Measurements from ENCODE around the gene ADRA2A. TPM values are rescaled to one million over a fixed set of nuclear protein-coding genes. Genes with fewer than 3 reads are reported as not detected.

ADRA2A gene
- total RNA-seq, 2 experiments from 2014 or later: not detected

DNA sequence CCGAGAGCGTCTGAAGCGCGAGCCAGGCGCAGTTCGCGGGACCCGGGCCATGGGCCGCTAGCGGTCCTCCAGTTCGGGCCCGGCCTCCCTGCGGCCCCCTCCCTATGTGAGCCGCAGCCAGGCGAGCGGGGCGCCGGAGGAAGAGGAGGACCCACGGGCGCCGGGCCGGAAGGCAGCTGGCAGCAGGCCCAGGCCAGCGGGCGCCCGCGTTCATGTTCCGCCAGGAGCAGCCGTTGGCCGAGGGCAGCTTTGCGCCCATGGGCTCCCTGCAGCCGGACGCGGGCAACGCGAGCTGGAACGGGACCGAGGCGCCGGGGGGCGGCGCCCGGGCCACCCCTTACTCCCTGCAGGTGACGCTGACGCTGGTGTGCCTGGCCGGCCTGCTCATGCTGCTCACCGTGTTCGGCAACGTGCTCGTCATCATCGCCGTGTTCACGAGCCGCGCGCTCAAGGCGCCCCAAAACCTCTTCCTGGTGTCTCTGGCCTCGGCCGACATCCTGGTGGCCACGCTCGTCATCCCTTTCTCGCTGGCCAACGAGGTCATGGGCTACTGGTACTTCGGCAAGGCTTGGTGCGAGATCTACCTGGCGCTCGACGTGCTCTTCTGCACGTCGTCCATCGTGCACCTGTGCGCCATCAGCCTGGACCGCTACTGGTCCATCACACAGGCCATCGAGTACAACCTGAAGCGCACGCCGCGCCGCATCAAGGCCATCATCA lies 1.1 kb downstream of the ADRA2A start:
- H3K9me3 Mint-ChIP-seq: no peaks in the 10 kb centered on the region
- no peak for DNase-seq
- no peak overlapping the region for H3K27ac Mint-ChIP-seq
- H3K27me3 Mint-ChIP-seq: peaks cover 58% of the 10 kb centered on the region
- H3K4me3 Mint-ChIP-seq: peak overlapping the region; percentile 14
- H3K36me3 Mint-ChIP-seq (ENCODE audit: low read depth): no peaks in the 10 kb centered on the region
- ChIA-PET CTCF (no interaction called here), POLR2A (no interaction called here)
- H3K4me1 Mint-ChIP-seq: peaks cover 11% of the 10 kb centered on the region

DNA sequence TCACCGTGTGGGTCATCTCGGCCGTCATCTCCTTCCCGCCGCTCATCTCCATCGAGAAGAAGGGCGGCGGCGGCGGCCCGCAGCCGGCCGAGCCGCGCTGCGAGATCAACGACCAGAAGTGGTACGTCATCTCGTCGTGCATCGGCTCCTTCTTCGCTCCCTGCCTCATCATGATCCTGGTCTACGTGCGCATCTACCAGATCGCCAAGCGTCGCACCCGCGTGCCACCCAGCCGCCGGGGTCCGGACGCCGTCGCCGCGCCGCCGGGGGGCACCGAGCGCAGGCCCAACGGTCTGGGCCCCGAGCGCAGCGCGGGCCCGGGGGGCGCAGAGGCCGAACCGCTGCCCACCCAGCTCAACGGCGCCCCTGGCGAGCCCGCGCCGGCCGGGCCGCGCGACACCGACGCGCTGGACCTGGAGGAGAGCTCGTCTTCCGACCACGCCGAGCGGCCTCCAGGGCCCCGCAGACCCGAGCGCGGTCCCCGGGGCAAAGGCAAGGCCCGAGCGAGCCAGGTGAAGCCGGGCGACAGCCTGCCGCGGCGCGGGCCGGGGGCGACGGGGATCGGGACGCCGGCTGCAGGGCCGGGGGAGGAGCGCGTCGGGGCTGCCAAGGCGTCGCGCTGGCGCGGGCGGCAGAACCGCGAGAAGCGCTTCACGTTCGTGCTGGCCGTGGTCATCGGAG lies 1.8 kb downstream of the ADRA2A start:
- Mint-ChIP-seq H3K4me3 (no peak overlapping the region), H3K27me3 (peaks cover 51% of the 10 kb centered on the region)

GRCh38 chr10:111079241-111079760 lies 2.5 kb downstream of the ADRA2A start:
- H3K4me3 Mint-ChIP-seq: no peak overlapping the region
- DNase-seq: no peak
- peaks cover 11% of the 10 kb centered on the region for H3K4me1 Mint-ChIP-seq
- H3K36me3 Mint-ChIP-seq (ENCODE audit: low read depth): no peaks in the 10 kb centered on the region
- H3K27me3 Mint-ChIP-seq: peaks cover 46% of the 10 kb centered on the region
- ChIA-PET CTCF (no interaction called here), POLR2A (interaction anchor here (1.5 kb wide), 1 partner anchor 14 kb away, joined by 3 read pairs; no protein-coding TSS in a partner anchor)
- H3K27ac Mint-ChIP-seq: no peak overlapping the region
- H3K9me3 Mint-ChIP-seq: no peaks in the 10 kb centered on the region

More for the DNA sequence above, 1.8 kb downstream of the ADRA2A start:
- Mint-ChIP-seq H3K36me3 (ENCODE audit: low read depth) (no peaks in the 10 kb centered on the region), H3K9me3 (no peaks in the 10 kb centered on the region), H3K4me1 (peaks cover 11% of the 10 kb centered on the region), H3K27ac (no peak overlapping the region)
- CTCF ChIA-PET: no interaction called here
- no peak for DNase-seq
- POLR2A ChIA-PET: no interaction called here

DNA sequence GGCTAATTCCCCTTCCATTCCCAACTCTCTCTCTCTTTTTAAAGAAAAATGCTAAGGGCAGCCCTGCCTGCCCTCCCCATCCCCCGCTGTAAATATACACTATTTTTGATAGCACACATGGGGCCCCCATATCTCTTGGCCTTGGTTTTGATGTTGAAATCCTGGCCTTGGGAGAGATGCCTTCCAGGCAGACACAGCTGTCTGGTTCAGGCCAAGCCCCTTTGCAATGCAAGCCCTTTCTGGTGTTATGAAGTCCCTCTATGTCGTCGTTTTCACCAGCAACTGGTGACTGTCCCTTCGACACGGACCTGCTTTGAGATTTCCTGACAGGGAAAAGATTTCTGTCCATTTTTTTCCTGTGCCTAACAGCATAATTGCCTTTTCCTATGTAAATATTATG lies 3.0 kb downstream of the ADRA2A start:
- Mint-ChIP-seq H3K27me3 (peaks cover 41% of the 10 kb centered on the region), H3K9me3 (no peaks in the 10 kb centered on the region), H3K36me3 (ENCODE audit: low read depth) (no peaks in the 10 kb centered on the region), H3K27ac (no peak overlapping the region), H3K4me1 (peaks cover 11% of the 10 kb centered on the region), H3K4me3 (no peak overlapping the region)
- ChIA-PET CTCF (no interaction called here), POLR2A (interaction anchor here (1.5 kb wide), 1 partner anchor 13 kb away, joined by 3 read pairs; no protein-coding TSS in a partner anchor)
- DNase-seq: no peak

- H3K4me3 Mint-ChIP-seq: no peak overlapping the region
- no peaks in the 10 kb centered on the region for H3K36me3 Mint-ChIP-seq (ENCODE audit: low read depth)
- H3K27me3 Mint-ChIP-seq: peaks cover 37% of the 10 kb centered on the region
- H3K4me1 Mint-ChIP-seq: peaks cover 11% of the 10 kb centered on the region
- ChIA-PET POLR2A (interaction anchor here (1.5 kb wide), 1 partner anchor 13 kb away, joined by 3 read pairs; no protein-coding TSS in a partner anchor), CTCF (no interaction called here)
- H3K9me3 Mint-ChIP-seq: no peaks in the 10 kb centered on the region
- no peak for DNase-seq
- no peak overlapping the region for H3K27ac Mint-ChIP-seq
Observed at GRCh38 chr10:111080224-111080623, 3.4 kb downstream of the ADRA2A start.

- peaks cover 24% of the 10 kb centered on the region for H3K27me3 Mint-ChIP-seq
- H3K27ac Mint-ChIP-seq: no peak overlapping the region
- H3K9me3 Mint-ChIP-seq: no peaks in the 10 kb centered on the region
- no peak for DNase-seq
- POLR2A ChIA-PET: no interaction called here
- no peaks in the 10 kb centered on the region for H3K36me3 Mint-ChIP-seq (ENCODE audit: low read depth)
- no peak overlapping the region for H3K4me3 Mint-ChIP-seq
- CTCF ChIA-PET: no interaction called here
- H3K4me1 Mint-ChIP-seq: peaks cover 10% of the 10 kb centered on the region
Observed at GRCh38 chr10:111081595-111081994, 4.8 kb downstream of the ADRA2A start.

- peaks cover 10% of the 10 kb centered on the region for H3K4me1 Mint-ChIP-seq
- H3K4me3 Mint-ChIP-seq: no peak overlapping the region
- CTCF ChIA-PET: no interaction called here
- H3K27me3 Mint-ChIP-seq: peaks cover 23% of the 10 kb centered on the region
- no peaks in the 10 kb centered on the region for H3K9me3 Mint-ChIP-seq
- H3K27ac Mint-ChIP-seq: no peak overlapping the region
- DNase-seq: peak; percentile 10
- POLR2A ChIA-PET: no interaction called here
- H3K36me3 Mint-ChIP-seq (ENCODE audit: low read depth): no peaks in the 10 kb centered on the region
Observed at GRCh38 chr10:111082102-111082975, 5.5 kb downstream of the ADRA2A start.

GRCh38 chr10:111083222-111084095 lies 6.6 kb downstream of the ADRA2A start:
- CTCF ChIA-PET: no interaction called here
- POLR2A ChIA-PET: no interaction called here
- no peak overlapping the region for H3K27ac Mint-ChIP-seq
- H3K36me3 Mint-ChIP-seq (ENCODE audit: low read depth): no peaks in the 10 kb centered on the region
- peaks cover 15% of the 10 kb centered on the region for H3K27me3 Mint-ChIP-seq
- DNase-seq: peak; percentile 14
- peaks cover 5% of the 10 kb centered on the region for H3K4me1 Mint-ChIP-seq
- no peak overlapping the region for H3K4me3 Mint-ChIP-seq
- no peaks in the 10 kb centered on the region for H3K9me3 Mint-ChIP-seq

- no peaks in the 10 kb centered on the region for H3K9me3 Mint-ChIP-seq
- H3K4me3 Mint-ChIP-seq: no peak overlapping the region
- ChIA-PET CTCF (no interaction called here), POLR2A (no interaction called here)
- H3K4me1 Mint-ChIP-seq: no peaks in the 10 kb centered on the region
- no peaks in the 10 kb centered on the region for H3K36me3 Mint-ChIP-seq (ENCODE audit: low read depth)
- no peak overlapping the region for H3K27ac Mint-ChIP-seq
- H3K27me3 Mint-ChIP-seq: peaks cover 8% of the 10 kb centered on the region
- no peak for DNase-seq
Observed at GRCh38 chr10:111084366-111085255, 7.8 kb downstream of the ADRA2A start.

DNA sequence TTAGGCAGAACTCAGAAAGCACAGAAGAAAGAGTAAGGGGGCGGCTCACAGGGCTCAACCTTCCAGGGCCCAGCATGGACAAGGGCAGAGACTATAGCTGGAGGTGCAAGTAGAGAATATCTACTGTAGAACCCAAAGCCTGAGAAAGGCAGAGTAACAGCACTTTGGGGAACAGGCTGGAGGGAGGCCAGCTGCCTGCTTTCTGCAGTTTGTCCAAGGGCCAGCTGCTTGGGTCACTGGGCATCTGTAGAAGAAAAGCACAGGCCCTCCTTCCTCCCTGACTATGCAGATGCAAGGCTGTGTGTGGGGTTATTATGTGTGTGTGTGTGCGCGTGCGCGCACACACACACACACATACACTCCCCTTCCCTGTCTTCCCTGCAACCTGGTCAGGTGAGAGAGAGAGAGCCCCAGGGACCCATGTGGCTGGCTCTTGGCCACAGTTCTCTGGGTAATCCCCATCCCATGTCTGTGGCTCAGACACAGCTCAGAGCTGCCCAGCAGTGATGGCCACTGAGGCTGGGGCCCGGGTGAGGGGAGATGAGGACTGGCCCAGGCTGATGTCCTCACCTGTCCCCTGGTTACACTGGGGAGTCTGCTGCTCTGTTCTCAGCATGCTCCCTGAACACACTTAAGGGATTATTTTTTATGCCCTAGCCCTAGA lies 9.0 kb downstream of the ADRA2A start:
- ChIA-PET CTCF (no interaction called here), POLR2A (no interaction called here)
- no peak for DNase-seq
- no peaks in the 10 kb centered on the region for H3K4me1 Mint-ChIP-seq
- H3K4me3 Mint-ChIP-seq: no peak overlapping the region
- no peaks in the 10 kb centered on the region for H3K36me3 Mint-ChIP-seq (ENCODE audit: low read depth)
- no peak overlapping the region for H3K27ac Mint-ChIP-seq
- no peaks in the 10 kb centered on the region for H3K9me3 Mint-ChIP-seq
- H3K27me3 Mint-ChIP-seq: no peaks in the 10 kb centered on the region

- CTCF ChIA-PET: no interaction called here
- Mint-ChIP-seq H3K36me3 (ENCODE audit: low read depth) (no peaks in the 10 kb centered on the region), H3K4me1 (no peaks in the 10 kb centered on the region), H3K27me3 (peaks cover 2% of the 10 kb centered on the region), H3K27ac (no peak overlapping the region), H3K9me3 (no peaks in the 10 kb centered on the region), H3K4me3 (no peak overlapping the region)
- POLR2A ChIA-PET: no interaction called here
- DNase-seq: no peak
Observed at GRCh38 chr10:111086574-111086973, 9.7 kb downstream of the ADRA2A start.
